ENCODE results near the gene CD70.

DNA sequence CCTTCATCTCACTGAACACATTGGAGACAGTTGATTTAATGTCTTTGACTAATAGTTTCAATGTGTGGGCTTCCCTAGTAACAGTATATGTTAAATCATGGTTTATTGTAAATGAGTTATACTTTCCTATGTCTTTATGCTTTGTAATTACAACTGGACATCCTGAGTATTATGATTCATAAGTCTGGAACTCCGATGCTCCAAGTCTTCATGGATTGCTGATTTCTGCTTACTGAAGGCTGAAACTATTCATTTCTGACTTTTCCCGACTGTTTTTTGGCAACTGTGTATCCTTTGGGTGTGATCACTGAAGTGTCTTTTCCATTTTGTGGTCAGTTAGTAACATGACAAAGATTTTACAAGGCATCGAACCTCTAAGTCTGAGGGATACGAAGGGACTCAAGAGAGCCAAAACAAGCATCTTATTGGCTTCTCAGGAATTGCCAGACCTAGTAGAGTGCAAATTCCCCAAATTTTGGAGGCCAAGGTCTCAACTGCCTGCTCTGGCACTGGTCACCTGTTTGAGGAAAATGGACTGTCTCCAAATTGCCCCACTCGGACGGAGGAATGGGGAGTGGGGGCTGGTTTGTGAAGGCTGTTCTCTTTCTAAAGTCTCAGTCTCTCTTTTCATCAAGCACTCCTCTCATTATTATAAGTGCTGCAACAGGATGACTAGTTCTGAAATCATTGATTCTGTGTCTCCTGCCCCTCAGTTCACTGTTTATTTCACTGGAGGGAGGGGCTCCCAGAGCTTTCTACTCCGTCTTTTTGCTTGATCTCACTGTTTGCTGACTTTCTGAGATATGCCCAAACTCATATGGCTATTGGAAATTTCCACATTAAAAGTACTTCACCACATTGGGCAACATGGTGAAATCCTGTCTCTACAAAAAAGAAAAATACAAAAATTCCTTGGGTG lies 20.2 kb upstream of the CD70 start:
- TF ChIP-seq, protein P1, sequence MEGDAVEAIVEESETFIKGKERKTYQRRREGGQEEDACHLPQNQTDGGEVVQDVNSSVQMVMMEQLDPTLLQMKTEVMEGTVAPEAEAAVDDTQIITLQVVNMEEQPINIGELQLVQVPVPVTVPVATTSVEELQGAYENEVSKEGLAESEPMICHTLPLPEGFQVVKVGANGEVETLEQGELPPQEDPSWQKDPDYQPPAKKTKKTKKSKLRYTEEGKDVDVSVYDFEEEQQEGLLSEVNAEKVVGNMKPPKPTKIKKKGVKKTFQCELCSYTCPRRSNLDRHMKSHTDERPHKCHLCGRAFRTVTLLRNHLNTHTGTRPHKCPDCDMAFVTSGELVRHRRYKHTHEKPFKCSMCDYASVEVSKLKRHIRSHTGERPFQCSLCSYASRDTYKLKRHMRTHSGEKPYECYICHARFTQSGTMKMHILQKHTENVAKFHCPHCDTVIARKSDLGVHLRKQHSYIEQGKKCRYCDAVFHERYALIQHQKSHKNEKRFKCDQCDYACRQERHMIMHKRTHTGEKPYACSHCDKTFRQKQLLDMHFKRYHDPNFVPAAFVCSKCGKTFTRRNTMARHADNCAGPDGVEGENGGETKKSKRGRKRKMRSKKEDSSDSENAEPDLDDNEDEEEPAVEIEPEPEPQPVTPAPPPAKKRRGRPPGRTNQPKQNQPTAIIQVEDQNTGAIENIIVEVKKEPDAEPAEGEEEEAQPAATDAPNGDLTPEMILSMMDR (conservative IDR thresholded peaks at IDR 0.05) = no peak
- no peak for TF ChIP-seq EZH2 (IDR thresholded peaks at IDR 0.05; ENCODE audit: low read depth)
